Fibroblast of the aortic adventitia (primary cell): ENCODE results near the gene SAC3D1. TPM values are rescaled to one million over a fixed set of nuclear protein-coding genes. Genes with fewer than 3 reads are reported as not detected.
"Not testable (repeated sequence)": the region's sequence is repeated elsewhere in the genome, so short reads cannot be mapped to it uniquely, and the experiment has no call there.

ENCODE experiments used
- DNase-seq: peaks from one replicate; pipeline ENCODE4 v3.0.0-alpha.2; 2010; ENCODE audit warnings: low read depth
- H3K4me3 ChIP-seq: 2 replicates; pipeline ENCODE4 v1.5.1; 2011; ENCODE audit warnings: low read depth, mild to moderate bottlenecking, control low read depth, low read length, moderate library complexity
- total RNA-seq: library from RNA; depleted of rRNA; stranded (reverse); fragments of >200 nt; gene quantifications from 2 replicates; pipeline ENCODE4 v1.2.3, GENCODE V29; 2012; ENCODE audit warnings: low replicate concordance
- TF ChIP-seq, protein P1 (sequence below): IDR thresholded peaks from 2 replicates; pipeline ENCODE4 v1.5.1; 2011; ENCODE audit warnings: mild to moderate bottlenecking, low read length, control low read depth, inconsistent platforms; ENCODE audit not compliant: insufficient read depth

The SAC3D1 gene
- total RNA-seq, 1 donor: 13.0 TPM

DNA sequence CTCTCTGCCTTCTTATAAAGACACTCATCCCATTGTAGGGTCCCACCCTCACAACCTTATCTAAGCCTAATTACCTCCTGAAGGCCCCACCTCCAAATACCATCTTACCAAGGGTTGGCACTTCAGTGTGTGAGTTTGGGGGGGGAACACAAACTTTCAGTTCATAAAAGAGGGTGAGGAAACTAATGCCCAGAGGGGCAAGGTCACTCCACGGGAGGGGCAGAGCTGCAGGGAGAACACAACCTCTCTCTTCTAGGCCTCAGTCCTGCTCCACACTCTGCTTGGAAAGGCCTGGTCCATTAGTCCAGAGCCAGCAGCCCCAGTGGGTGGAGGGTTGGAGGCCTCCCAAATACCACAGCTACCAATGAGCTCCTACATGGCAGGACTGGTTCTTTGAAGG, 41.5 kb upstream of the SAC3D1 start:
- TF ChIP-seq, protein P1, sequence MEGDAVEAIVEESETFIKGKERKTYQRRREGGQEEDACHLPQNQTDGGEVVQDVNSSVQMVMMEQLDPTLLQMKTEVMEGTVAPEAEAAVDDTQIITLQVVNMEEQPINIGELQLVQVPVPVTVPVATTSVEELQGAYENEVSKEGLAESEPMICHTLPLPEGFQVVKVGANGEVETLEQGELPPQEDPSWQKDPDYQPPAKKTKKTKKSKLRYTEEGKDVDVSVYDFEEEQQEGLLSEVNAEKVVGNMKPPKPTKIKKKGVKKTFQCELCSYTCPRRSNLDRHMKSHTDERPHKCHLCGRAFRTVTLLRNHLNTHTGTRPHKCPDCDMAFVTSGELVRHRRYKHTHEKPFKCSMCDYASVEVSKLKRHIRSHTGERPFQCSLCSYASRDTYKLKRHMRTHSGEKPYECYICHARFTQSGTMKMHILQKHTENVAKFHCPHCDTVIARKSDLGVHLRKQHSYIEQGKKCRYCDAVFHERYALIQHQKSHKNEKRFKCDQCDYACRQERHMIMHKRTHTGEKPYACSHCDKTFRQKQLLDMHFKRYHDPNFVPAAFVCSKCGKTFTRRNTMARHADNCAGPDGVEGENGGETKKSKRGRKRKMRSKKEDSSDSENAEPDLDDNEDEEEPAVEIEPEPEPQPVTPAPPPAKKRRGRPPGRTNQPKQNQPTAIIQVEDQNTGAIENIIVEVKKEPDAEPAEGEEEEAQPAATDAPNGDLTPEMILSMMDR: no peak
- DNase-seq: no peak
- H3K4me3 ChIP-seq: no peak overlapping the region

GRCh38 chr11:65002706-65003105, 38.3 kb upstream of the SAC3D1 start:
- DNase-seq: no peak
- H3K4me3 ChIP-seq: no peak overlapping the region
- TF ChIP-seq, protein P1: no peak

GRCh38 chr11:65003282-65003681, 37.7 kb upstream of the SAC3D1 start:
- peak; percentile 52 for DNase-seq
- no peak overlapping the region for H3K4me3 ChIP-seq

GRCh38 chr11:65003968-65004367, 37.0 kb upstream of the SAC3D1 start:
- not testable (repeated sequence) for H3K4me3 ChIP-seq, DNase-seq

More at GRCh38 chr11:65003282-65003681, 37.7 kb upstream of the SAC3D1 start:
- TF ChIP-seq, protein P1: no peak

- TF ChIP-seq, protein P1: no peak
- no peak overlapping the region for H3K4me3 ChIP-seq
- peak; percentile 20 for DNase-seq
Measured at GRCh38 chr11:65008016-65008415, 33.0 kb upstream of the SAC3D1 start.

- DNase-seq: no peak
- TF ChIP-seq, protein P1: no peak
- no peak overlapping the region for H3K4me3 ChIP-seq
Measured at GRCh38 chr11:65008873-65009272, 32.1 kb upstream of the SAC3D1 start.

- DNase-seq: peak; percentile 86
- TF ChIP-seq, protein P1: peak; percentile 87
- H3K4me3 ChIP-seq: peak overlapping the region; percentile 85
Measured at GRCh38 chr11:65013130-65013887, 27.7 kb upstream of the SAC3D1 start.
